Lower leg skin (tissue), 3 donors: ENCODE results near the gene CEBPZOS.

ENCODE experiments used
- CTCF ChIP-seq, 3 donors: fragments of 450-650 bp; IDR thresholded peaks; one replicate each; pipeline ENCODE4 v1.5.1; 2016; ENCODE audit warnings: antibody characterized with exemption in 3 of 3, mild to moderate bottlenecking in 3 of 3, moderate library complexity in 2 of 3
- POLR2A ChIP-seq, 2 donors: fragments of 450-650 bp; IDR thresholded peaks; one replicate each; pipeline ENCODE4 v1.6.1; 2016 to 2017; ENCODE audit warnings: antibody characterized with exemption in 2 of 2, mild to moderate bottlenecking in 1 of 2, moderate library complexity in 1 of 2

- TF ChIP-seq CTCF (IDR thresholded peaks at IDR 0.05) (no peak), POLR2A (IDR thresholded peaks at IDR 0.05) (no peak)
Observed at GRCh38 chr2:37148325-37148724, 48.0 kb upstream of the CEBPZOS start.
